GM12864 (cell line): Measurements from ENCODE around the gene BCKDHA.
A peak's percentile ranks its signal among the peaks of the same experiment; 100 is the strongest.
"Not testable (repeated sequence)": the region's sequence is repeated elsewhere in the genome, so short reads cannot be mapped to it uniquely, and the experiment has no call there.

Experiments used
- DNase-seq: peaks from one replicate; pipeline ENCODE4 v3.0.0-alpha.2; 2011; ENCODE audit warnings: low read depth
- H3K4me3 ChIP-seq: 2 replicates; pipeline ENCODE4 v1.5.1; 2011; ENCODE audit warnings: mild to moderate bottlenecking, low read depth, low read length, control low read depth
- TF ChIP-seq, protein P1 (sequence below): IDR thresholded peaks from 2 replicates; pipeline ENCODE4 v1.5.1; 2011; ENCODE audit warnings: low read depth, mild to moderate bottlenecking, moderate library complexity, low read length, control low read depth, inconsistent platforms; ENCODE audit errors: missing control alignments

The BCKDHA gene

DNA sequence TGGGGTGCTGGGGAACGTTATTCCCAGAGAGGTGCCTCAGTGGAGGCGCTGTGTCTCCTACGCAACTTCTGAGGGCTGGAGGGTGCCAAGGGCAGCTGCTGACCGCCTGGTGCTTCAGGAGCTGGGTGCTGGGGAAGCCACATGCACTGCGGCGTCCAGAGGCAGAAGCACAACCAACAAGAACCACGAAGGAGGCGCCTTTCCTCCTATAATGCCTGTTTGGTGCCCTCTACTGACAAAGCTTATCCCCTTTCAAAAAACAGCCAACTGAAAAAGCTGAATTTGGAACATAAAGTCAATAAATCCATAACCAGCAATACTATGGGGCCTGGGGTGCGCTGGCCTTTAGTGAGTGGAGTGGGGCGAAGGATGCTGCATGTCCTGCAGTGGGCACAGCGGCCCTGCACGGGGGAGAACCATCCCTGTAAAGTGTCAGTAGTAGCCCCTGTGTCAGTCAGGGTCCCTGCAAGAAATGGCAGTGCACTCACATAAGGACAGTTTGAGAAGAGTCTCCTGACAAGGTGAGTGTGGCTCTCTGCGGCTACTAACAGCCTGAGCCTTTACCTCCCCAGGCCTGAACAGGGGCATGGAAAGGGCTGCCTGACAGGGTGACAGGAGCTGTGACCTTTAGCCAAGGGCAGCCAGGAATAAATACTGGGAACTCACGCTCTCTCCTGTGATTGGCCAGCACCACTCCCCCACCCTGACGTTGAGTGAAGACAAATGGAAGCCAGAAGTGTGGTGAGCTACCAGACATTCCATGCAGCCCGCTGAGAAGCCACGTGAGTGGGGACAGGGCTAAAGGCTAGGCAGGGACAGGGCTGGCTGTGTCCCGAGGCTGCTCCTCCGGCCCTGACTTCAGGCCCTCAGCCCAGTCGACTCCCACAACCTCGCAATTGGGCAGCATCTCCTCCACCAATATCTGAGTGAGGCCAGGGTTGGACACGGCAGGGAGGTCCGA lies 34.1 kb downstream of the BCKDHA start:
- no peak for DNase-seq
- no peak overlapping the region for H3K4me3 ChIP-seq
- TF ChIP-seq, protein P1, sequence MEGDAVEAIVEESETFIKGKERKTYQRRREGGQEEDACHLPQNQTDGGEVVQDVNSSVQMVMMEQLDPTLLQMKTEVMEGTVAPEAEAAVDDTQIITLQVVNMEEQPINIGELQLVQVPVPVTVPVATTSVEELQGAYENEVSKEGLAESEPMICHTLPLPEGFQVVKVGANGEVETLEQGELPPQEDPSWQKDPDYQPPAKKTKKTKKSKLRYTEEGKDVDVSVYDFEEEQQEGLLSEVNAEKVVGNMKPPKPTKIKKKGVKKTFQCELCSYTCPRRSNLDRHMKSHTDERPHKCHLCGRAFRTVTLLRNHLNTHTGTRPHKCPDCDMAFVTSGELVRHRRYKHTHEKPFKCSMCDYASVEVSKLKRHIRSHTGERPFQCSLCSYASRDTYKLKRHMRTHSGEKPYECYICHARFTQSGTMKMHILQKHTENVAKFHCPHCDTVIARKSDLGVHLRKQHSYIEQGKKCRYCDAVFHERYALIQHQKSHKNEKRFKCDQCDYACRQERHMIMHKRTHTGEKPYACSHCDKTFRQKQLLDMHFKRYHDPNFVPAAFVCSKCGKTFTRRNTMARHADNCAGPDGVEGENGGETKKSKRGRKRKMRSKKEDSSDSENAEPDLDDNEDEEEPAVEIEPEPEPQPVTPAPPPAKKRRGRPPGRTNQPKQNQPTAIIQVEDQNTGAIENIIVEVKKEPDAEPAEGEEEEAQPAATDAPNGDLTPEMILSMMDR, result peak; percentile 11

DNA sequence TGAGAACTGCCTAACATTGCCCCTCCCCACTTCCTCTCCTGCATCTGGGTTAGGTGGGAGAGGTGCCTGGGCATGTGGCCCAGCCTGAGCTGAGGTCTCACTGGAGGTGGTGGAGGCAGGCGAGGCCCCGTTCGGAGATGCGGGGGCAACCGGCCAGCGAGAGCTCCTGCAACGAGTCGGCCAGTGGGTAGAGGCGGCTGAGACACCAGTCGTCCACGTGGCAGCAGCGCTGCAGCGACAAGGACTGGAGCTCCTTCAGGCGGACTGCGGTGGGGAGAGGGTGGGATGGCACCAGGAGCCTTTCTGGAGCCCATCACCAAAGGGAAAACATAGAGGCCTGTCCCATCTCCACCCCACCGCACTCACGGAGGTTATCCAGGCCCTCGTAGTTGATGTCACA lies 35.6 kb downstream of the BCKDHA start:
- no peak overlapping the region for H3K4me3 ChIP-seq
- TF ChIP-seq, protein P1, result no peak
- DNase-seq, result no peak

- no peak for DNase-seq
- no peak overlapping the region for H3K4me3 ChIP-seq
- TF ChIP-seq, protein P1, result no peak
Measured at GRCh38 chr19:41434450-41434849, 36.8 kb downstream of the BCKDHA start.

- DNase-seq, H3K4me3 ChIP-seq: not testable (repeated sequence)
Measured at GRCh38 chr19:41435376-41435775, 37.8 kb downstream of the BCKDHA start.

DNA sequence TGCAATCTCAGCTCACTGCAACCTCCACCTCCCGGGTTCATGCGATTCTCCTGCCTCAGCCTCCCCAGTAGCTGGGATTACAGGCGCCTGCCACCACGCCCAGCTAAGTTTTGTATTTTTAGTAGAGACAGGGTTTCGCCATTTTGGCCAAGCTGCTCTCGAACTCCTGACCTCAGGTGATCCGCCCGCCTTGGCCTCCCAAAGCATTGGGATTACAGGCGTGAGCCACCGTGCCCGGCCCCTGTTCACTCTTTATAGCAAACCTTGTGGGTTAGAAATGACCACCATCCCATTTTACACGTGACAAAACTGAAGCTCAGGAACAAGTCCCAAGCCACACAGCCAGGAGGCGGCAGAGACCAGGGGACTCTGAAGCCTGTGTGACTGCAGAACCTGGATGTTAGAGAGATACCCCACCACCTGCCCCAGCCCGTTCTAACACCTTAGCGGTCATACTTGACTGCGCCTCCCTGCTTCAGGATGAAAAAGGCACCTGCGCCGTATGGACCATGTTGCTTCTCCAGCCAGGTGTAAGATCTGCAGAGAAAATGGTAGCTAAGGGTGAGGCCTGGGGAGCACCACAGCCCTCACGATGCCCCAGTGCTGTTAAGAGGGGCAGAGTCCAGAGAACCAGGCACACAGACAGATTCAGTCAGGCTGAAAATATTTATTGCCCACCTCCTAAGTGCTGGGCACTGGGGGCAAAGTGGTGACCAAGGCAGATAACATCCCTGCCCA lies 38.5 kb downstream of the BCKDHA start:
- TF ChIP-seq, protein P1, result no peak
- no peak for DNase-seq
- no peak overlapping the region for H3K4me3 ChIP-seq

DNA sequence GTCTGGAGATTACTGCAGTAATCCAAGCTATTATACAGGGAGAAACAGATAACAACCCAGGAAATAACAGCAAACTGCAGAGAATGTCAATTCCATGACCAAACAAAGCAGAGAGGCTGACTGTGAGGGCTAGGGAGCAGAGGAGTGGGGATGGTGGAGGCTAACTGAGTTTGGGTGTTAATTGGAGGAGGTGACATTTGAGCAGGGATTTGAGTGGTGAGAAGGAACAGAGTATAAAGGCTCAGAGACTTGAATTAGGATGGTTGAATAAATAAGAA lies 39.0 kb downstream of the BCKDHA start:
- H3K4me3 ChIP-seq, result no peak overlapping the region
- TF ChIP-seq, protein P1, result no peak
- no peak for DNase-seq

DNA sequence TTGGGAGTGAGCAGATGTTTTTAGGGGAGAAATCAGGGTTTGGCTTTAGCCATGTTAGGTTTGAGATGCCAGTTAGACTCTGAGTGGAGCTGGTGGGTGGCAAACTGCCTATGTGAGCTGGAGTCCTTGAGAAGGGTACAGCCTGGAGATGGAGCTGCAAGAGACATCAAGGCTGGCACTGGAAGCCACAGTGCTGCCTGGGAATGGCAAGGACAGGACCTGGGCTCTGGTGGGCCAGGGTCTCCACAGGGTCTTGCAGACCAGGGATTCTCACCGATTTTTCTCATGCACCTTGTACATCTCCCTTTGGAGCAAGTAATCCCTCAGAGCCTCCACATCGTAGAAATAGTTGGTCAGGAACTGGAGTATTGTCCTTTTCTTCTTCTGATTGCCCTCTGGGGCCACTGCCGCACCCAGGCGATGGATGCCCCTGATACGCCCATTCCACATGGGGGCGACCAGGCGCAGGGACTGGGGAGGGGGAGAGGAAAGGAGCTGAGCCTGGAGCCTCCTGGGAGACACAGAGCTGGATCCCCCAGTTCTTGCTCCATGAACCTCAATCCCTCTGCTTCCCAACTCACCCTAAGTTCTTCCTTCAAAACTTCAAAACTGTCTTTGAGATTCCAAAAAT lies 40.4 kb downstream of the BCKDHA start:
- no peak for DNase-seq
- TF ChIP-seq, protein P1, result no peak
- H3K4me3 ChIP-seq, result no peak overlapping the region
